HEK293 (cell line): ENCODE results near the gene RBM22.

Experiments used
- BCL6B ChIP-seq: fragments of 450-650 bp; formaldehyde crosslinking; IDR thresholded peaks from 2 replicates; pipeline ENCODE4 v1.5.1; 2017; ENCODE audit warnings: missing biosample characterization, missing genetic modification characterization
- EGR2 ChIP-seq: fragments of 450-650 bp; formaldehyde crosslinking; IDR thresholded peaks from 2 replicates; pipeline ENCODE4 v1.5.1; 2016; ENCODE audit warnings: low read depth, missing biosample characterization, missing genetic modification characterization
- KLF1 ChIP-seq: fragments of 450-650 bp; formaldehyde crosslinking; IDR thresholded peaks from 2 replicates; pipeline ENCODE4 v1.5.1; 2016; ENCODE audit warnings: missing biosample characterization, missing genetic modification characterization
- SCRT2 ChIP-seq: fragments of 450-650 bp; formaldehyde crosslinking; IDR thresholded peaks from 2 replicates; pipeline ENCODE4 v1.5.1; 2016; ENCODE audit warnings: missing biosample characterization, missing genetic modification characterization
- ZBTB21 ChIP-seq: fragments of 450-650 bp; formaldehyde crosslinking; IDR thresholded peaks from 2 replicates; pipeline ENCODE4 v1.5.1; 2017; ENCODE audit warnings: missing biosample characterization, missing genetic modification characterization
- ZBTB8A ChIP-seq: fragments of 450-650 bp; formaldehyde crosslinking; IDR thresholded peaks from 2 replicates; pipeline ENCODE4 v1.5.1; 2016; ENCODE audit warnings: missing biosample characterization, missing genetic modification characterization
- ZNF114 ChIP-seq: fragments of 450-650 bp; formaldehyde crosslinking; IDR thresholded peaks from 2 replicates; pipeline ENCODE4 v1.5.0; 2017; ENCODE audit warnings: missing biosample characterization, missing genetic modification characterization
- ZNF169 ChIP-seq: fragments of 450-650 bp; formaldehyde crosslinking; IDR thresholded peaks from 2 replicates; pipeline ENCODE4 v1.5.1; 2016; ENCODE audit warnings: missing biosample characterization, missing genetic modification characterization
- ZNF184 ChIP-seq: fragments of 450-650 bp; IDR thresholded peaks from 2 replicates; pipeline ENCODE4 v1.5.1; 2018; ENCODE audit warnings: missing biosample characterization, mild to moderate bottlenecking, missing genetic modification characterization
- ZNF19 ChIP-seq: fragments of 450-650 bp; formaldehyde crosslinking; IDR thresholded peaks from 2 replicates; pipeline ENCODE4; 2016; ENCODE audit warnings: missing biosample characterization, missing genetic modification characterization, low read depth
- ZNF202 ChIP-seq: fragments of 450-650 bp; formaldehyde crosslinking; IDR thresholded peaks from 2 replicates; pipeline ENCODE4 v1.5.1; 2016; ENCODE audit warnings: missing biosample characterization, missing genetic modification characterization, borderline replicate concordance
- ZNF23 ChIP-seq: fragments of 450-650 bp; formaldehyde crosslinking; IDR thresholded peaks from 2 replicates; pipeline ENCODE4 v1.5.1; 2016; ENCODE audit warnings: missing biosample characterization, missing genetic modification characterization, borderline replicate concordance
- ZNF248 ChIP-seq: fragments of 450-650 bp; formaldehyde crosslinking; IDR thresholded peaks from 2 replicates; pipeline ENCODE4 v1.5.1; 2017; ENCODE audit warnings: missing biosample characterization, missing genetic modification characterization
- ZNF266 ChIP-seq: fragments of 450-650 bp; formaldehyde crosslinking; IDR thresholded peaks from 2 replicates; pipeline ENCODE4 v1.5.1; 2016; ENCODE audit warnings: missing biosample characterization, missing genetic modification characterization, low read depth
- ZNF302 ChIP-seq: fragments of 450-650 bp; formaldehyde crosslinking; IDR thresholded peaks from 2 replicates; pipeline ENCODE4 v1.5.1; 2016; ENCODE audit warnings: missing biosample characterization, missing genetic modification characterization, low read depth
- ZNF354C ChIP-seq: fragments of 450-650 bp; formaldehyde crosslinking; IDR thresholded peaks from 2 replicates; pipeline ENCODE4 v1.5.1; 2016; ENCODE audit warnings: missing biosample characterization, missing genetic modification characterization, low read depth, borderline replicate concordance
- ZNF514 ChIP-seq: fragments of 450-650 bp; formaldehyde crosslinking; IDR thresholded peaks from 2 replicates; pipeline ENCODE4 v1.5.1; 2016; ENCODE audit warnings: missing biosample characterization, missing genetic modification characterization
- ZNF521 ChIP-seq: fragments of 450-650 bp; formaldehyde crosslinking; IDR thresholded peaks from 2 replicates; pipeline ENCODE4 v1.5.1; 2017; ENCODE audit warnings: missing biosample characterization, mild to moderate bottlenecking, missing genetic modification characterization
- ZNF560 ChIP-seq: fragments of 450-650 bp; formaldehyde crosslinking; IDR thresholded peaks from 2 replicates; pipeline ENCODE4 v1.5.1; 2017; ENCODE audit warnings: missing biosample characterization, missing genetic modification characterization, borderline replicate concordance
- ZNF626 ChIP-seq: fragments of 450-650 bp; sonication (Bioruptor Pico); formaldehyde crosslinking; IDR thresholded peaks from 2 replicates; pipeline ENCODE4 v1.5.1; 2018; ENCODE audit warnings: missing biosample characterization, missing genetic modification characterization, inconsistent platforms
- TF ChIP-seq, protein P1 (sequence below): fragments of 450-650 bp; formaldehyde crosslinking; IDR thresholded peaks from 2 replicates; pipeline ENCODE4 v1.5.1; 2016; ENCODE audit warnings: missing biosample characterization, missing genetic modification characterization
- TF ChIP-seq, protein P2 (sequence below): fragments of 450-650 bp; formaldehyde crosslinking; IDR thresholded peaks from 2 replicates; pipeline ENCODE4 v1.5.1; 2016; ENCODE audit warnings: missing biosample characterization, missing genetic modification characterization
- TF ChIP-seq, protein P3 (sequence below): fragments of 450-650 bp; formaldehyde crosslinking; IDR thresholded peaks from 2 replicates; pipeline ENCODE4 v1.5.1; 2016; ENCODE audit warnings: missing biosample characterization, missing genetic modification characterization
- TF ChIP-seq, protein P4 (sequence below): fragments of 450-650 bp; formaldehyde crosslinking; IDR thresholded peaks from 2 replicates; pipeline ENCODE4 v1.5.1; 2016; ENCODE audit warnings: missing biosample characterization, missing genetic modification characterization
- TF ChIP-seq, protein P5 (sequence below): fragments of 450-650 bp; formaldehyde crosslinking; IDR thresholded peaks from 2 replicates; pipeline ENCODE4 v1.5.1; 2016; ENCODE audit warnings: missing biosample characterization, missing genetic modification characterization
- TF ChIP-seq, protein P6 (sequence below): fragments of 450-650 bp; formaldehyde crosslinking; IDR thresholded peaks from 2 replicates; pipeline ENCODE4 v1.5.1; 2016; ENCODE audit warnings: missing biosample characterization, missing genetic modification characterization

RBM22 gene

GRCh38 chr5:150700594-150701377 lies at the start of gene RBM22 (continued):
- TF ChIP-seq, protein P1, sequence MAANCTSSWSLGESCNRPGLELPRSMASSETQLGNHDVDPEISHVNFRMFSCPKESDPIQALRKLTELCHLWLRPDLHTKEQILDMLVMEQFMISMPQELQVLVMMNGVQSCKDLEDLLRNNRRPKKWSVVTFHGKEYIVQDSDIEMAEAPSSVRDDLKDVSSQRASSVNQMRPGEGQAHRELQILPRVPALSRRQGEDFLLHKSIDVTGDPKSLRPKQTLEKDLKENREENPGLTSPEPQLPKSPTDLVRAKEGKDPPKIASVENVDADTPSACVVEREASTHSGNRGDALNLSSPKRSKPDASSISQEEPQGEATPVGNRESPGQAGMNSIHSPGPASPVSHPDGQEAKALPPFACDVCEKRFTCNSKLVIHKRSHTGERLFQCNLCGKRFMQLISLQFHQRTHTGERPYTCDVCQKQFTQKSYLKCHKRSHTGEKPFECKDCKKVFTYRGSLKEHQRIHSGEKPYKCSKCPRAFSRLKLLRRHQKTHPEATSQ (tag by site-specific recombination) = peak; percentile 71; the same call in 1 of the 2 replicates
- no peak for TF ChIP-seq ZNF514 (tag by site-specific recombination)
- no peak for TF ChIP-seq ZNF202 (tag by site-specific recombination)
- TF ChIP-seq ZNF114 (tag by site-specific recombination) = no peak
- TF ChIP-seq ZNF184 (tag by site-specific recombination) = no peak
- TF ChIP-seq BCL6B (tag by site-specific recombination) = no peak
- no peak for TF ChIP-seq ZNF248
- peak; percentile 56; the same call in 1 of the 2 replicates for TF ChIP-seq SCRT2
- TF ChIP-seq, protein P2, sequence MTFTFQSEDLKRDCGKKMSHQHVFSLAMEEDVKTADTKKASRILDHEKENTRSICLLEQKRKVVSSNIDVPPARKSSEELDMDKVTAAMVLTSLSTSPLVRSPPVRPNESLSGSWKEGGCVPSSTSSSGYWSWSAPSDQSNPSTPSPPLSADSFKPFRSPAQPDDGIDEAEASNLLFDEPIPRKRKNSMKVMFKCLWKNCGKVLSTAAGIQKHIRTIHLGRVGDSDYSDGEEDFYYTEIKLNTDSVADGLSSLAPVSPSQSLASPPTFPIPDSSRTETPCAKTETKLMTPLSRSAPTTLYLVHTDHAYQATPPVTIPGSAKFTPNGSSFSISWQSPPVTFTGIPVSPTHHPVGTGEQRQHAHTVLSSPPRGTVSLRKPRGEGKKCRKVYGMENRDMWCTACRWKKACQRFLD = no peak
- TF ChIP-seq, protein P3, sequence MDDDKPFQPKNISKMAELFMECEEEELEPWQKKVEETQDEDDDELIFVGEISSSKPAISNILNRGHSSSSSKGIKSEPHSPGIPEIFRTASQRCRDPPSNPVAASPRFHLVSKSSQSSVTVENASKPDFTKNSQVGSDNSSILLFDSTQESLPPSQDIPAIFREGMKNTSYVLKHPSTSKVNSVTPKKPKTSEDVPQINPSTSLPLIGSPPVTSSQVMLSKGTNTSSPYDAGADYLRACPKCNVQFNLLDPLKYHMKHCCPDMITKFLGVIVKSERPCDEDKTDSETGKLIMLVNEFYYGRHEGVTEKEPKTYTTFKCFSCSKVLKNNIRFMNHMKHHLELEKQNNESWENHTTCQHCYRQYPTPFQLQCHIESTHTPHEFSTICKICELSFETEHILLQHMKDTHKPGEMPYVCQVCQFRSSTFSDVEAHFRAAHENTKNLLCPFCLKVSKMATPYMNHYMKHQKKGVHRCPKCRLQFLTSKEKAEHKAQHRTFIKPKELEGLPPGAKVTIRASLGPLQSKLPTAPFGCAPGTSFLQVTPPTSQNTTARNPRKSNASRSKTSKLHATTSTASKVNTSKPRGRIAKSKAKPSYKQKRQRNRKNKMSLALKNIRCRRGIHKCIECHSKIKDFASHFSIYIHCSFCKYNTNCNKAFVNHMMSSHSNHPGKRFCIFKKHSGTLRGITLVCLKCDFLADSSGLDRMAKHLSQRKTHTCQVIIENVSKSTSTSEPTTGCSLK (tag by site-specific recombination) = no peak
- no peak for TF ChIP-seq ZNF23 (tag by site-specific recombination)
- no peak for TF ChIP-seq ZNF19 (tag by site-specific recombination)
- TF ChIP-seq ZBTB21 (tag by site-specific recombination) = peak; percentile 94
- TF ChIP-seq, protein P4, sequence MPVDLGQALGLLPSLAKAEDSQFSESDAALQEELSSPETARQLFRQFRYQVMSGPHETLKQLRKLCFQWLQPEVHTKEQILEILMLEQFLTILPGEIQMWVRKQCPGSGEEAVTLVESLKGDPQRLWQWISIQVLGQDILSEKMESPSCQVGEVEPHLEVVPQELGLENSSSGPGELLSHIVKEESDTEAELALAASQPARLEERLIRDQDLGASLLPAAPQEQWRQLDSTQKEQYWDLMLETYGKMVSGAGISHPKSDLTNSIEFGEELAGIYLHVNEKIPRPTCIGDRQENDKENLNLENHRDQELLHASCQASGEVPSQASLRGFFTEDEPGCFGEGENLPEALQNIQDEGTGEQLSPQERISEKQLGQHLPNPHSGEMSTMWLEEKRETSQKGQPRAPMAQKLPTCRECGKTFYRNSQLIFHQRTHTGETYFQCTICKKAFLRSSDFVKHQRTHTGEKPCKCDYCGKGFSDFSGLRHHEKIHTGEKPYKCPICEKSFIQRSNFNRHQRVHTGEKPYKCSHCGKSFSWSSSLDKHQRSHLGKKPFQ (tag by site-specific recombination) = no peak
- no peak for TF ChIP-seq ZNF302 (tag by site-specific recombination)
- TF ChIP-seq ZBTB8A (tag by site-specific recombination) = peak; percentile 64; the same call in 1 of the 2 replicates
- no peak for TF ChIP-seq ZNF560 (tag by site-specific recombination)
- no peak for TF ChIP-seq ZNF521 (tag by site-specific recombination)
- no peak for TF ChIP-seq ZNF169 (tag by site-specific recombination)
- TF ChIP-seq EGR2 (tag by site-specific recombination) = no peak
- TF ChIP-seq ZNF354C (tag by site-specific recombination) = no peak
- TF ChIP-seq ZNF626 (tag by site-specific recombination) = no peak
- TF ChIP-seq ZNF266 (tag by site-specific recombination) = no peak
- peak; percentile 57; the same call in 1 of the 2 replicates for TF ChIP-seq KLF1 (tag by site-specific recombination)
- TF ChIP-seq, protein P5, sequence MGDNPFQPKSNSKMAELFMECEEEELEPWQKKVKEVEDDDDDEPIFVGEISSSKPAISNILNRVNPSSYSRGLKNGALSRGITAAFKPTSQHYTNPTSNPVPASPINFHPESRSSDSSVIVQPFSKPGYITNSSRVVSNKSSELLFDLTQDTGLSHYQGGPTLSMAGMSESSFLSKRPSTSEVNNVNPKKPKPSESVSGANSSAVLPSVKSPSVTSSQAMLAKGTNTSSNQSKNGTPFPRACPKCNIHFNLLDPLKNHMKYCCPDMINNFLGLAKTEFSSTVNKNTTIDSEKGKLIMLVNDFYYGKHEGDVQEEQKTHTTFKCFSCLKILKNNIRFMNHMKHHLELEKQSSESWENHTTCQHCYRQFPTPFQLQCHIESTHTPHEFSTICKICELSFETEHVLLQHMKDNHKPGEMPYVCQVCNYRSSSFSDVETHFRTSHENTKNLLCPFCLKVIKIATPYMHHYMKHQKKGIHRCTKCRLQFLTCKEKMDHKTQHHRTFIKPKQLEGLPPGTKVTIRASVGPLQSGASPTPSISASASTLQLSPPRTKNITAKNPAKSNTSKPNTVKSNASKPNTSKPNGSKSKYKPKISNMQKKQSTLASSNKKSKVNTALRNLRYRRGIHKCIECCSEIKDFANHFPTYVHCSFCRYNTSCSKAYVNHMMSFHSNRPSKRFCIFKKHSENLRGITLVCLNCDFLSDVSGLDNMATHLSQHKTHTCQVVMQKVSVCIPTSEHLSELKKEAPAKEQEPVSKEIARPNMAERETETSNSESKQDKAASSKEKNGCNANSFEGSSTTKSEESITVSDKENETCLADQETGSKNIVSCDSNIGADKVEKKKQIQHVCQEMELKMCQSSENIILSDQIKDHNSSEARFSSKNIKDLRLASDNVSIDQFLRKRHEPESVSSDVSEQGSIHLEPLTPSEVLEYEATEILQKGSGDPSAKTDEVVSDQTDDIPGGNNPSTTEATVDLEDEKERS = 0 out of 2 replicates have a peak, but pooled peaks have one; percentile 2
- TF ChIP-seq, protein P6, sequence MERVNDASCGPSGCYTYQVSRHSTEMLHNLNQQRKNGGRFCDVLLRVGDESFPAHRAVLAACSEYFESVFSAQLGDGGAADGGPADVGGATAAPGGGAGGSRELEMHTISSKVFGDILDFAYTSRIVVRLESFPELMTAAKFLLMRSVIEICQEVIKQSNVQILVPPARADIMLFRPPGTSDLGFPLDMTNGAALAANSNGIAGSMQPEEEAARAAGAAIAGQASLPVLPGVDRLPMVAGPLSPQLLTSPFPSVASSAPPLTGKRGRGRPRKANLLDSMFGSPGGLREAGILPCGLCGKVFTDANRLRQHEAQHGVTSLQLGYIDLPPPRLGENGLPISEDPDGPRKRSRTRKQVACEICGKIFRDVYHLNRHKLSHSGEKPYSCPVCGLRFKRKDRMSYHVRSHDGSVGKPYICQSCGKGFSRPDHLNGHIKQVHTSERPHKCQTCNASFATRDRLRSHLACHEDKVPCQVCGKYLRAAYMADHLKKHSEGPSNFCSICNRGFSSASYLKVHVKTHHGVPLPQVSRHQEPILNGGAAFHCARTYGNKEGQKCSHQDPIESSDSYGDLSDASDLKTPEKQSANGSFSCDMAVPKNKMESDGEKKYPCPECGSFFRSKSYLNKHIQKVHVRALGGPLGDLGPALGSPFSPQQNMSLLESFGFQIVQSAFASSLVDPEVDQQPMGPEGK (tag by site-specific recombination) = peak; percentile 58
